GM12891 (cell line): ENCODE data around the gene CTTN.

ENCODE experiments used
- DNase-seq: peaks from one replicate; pipeline ENCODE4 v3.0.0; 2011; ENCODE audit warnings: low spot score; ENCODE audit not compliant: insufficient read length
- FAIRE-seq: peaks from 2 replicates; lab custom pipeline; 2011; peaks lifted over from hg19 to GRCh38; lab: Jason Lieb, UNC
- PAX5 ChIP-seq: IDR thresholded peaks from 2 replicates; pipeline ENCODE4 v1.6.1; 2011; ENCODE audit warnings: low read length, moderate library complexity, mild to moderate bottlenecking; ENCODE audit not compliant: insufficient read depth, severe bottlenecking
- POLR2A ChIP-seq: IDR thresholded peaks from 2 replicates; pipeline ENCODE4 v1.6.1; 2011; ENCODE audit warnings: low read depth, low read length, control low read depth
- POLR2AphosphoS5 ChIP-seq: IDR thresholded peaks from 2 replicates; pipeline ENCODE4 v1.6.1; 2011; ENCODE audit warnings: low read depth, low read length, control low read depth
- POU2F2 ChIP-seq: IDR thresholded peaks from 2 replicates; pipeline ENCODE4 v1.6.1; 2011; ENCODE audit warnings: low read depth, mild to moderate bottlenecking, control low read depth, low read length, moderate library complexity
- SPI1 ChIP-seq: IDR thresholded peaks from 2 replicates; pipeline ENCODE4 v1.6.1; 2011; ENCODE audit warnings: low read depth, low read length, control low read depth
- TAF1 ChIP-seq: IDR thresholded peaks from 2 replicates; pipeline ENCODE4 v1.6.1; 2011; ENCODE audit warnings: low read depth, low read length, control low read depth

The CTTN gene

GRCh38 chr11:70394211-70394950, 3.9 kb upstream of the CTTN start:
- FAIRE-seq (no peak), DNase-seq (no peak)
- TF ChIP-seq SPI1, result no peak

- TF ChIP-seq POLR2AphosphoS5, result no peak
- TF ChIP-seq POLR2A, result no peak
- TF ChIP-seq PAX5, result no peak
- TF ChIP-seq TAF1, result no peak
- TF ChIP-seq POU2F2, result no peak
- no peak for TF ChIP-seq SPI1
- FAIRE-seq, result no peak
- DNase-seq, result no peak
Measured at GRCh38 chr11:70397336-70397982, 870 bp upstream of the CTTN start.

GRCh38 chr11:70398834-70399680, 728 bp downstream of the CTTN start:
- peak; percentile 57 for FAIRE-seq
- peak; percentile 66 for DNase-seq
- TF ChIP-seq POLR2AphosphoS5, result no peak
- TF ChIP-seq TAF1, result no peak
- no peak for TF ChIP-seq POU2F2
- TF ChIP-seq POLR2A, result no peak
- no peak for TF ChIP-seq SPI1
- TF ChIP-seq PAX5, result no peak

GRCh38 chr11:70399681-70400112, 1.4 kb downstream of the CTTN start:
- TF ChIP-seq PAX5 (no peak), POLR2A (no peak)
- DNase-seq (no peak), FAIRE-seq (no peak)

- DNase-seq (no peak), FAIRE-seq (peak; percentile 26)
- TF ChIP-seq POLR2A (no peak), POLR2AphosphoS5 (no peak), TAF1 (no peak)
Measured at GRCh38 chr11:70400643-70401042, 2.3 kb downstream of the CTTN start.

GRCh38 chr11:70402016-70402415, 3.7 kb downstream of the CTTN start:
- no peak for TF ChIP-seq POLR2A
- TF ChIP-seq POU2F2, result no peak
- TF ChIP-seq POLR2AphosphoS5, result no peak
- no peak for TF ChIP-seq SPI1
- no peak for TF ChIP-seq PAX5
- TF ChIP-seq TAF1, result no peak
- FAIRE-seq, result peak; percentile 72
- no peak for DNase-seq

- FAIRE-seq (no peak), DNase-seq (no peak)
- TF ChIP-seq TAF1, result no peak
- no peak for TF ChIP-seq POU2F2
- TF ChIP-seq SPI1, result peak; percentile 24; the same call in 1 of the 2 replicates
Measured at GRCh38 chr11:70402685-70403084, 4.4 kb downstream of the CTTN start.

- DNase-seq (no peak), FAIRE-seq (no peak)
- TF ChIP-seq POLR2AphosphoS5, result no peak
- no peak for TF ChIP-seq PAX5
- no peak for TF ChIP-seq TAF1
- no peak for TF ChIP-seq POLR2A
- TF ChIP-seq SPI1, result no peak
- no peak for TF ChIP-seq POU2F2
Measured at GRCh38 chr11:70404244-70404643, 5.9 kb downstream of the CTTN start.

- DNase-seq (no peak), FAIRE-seq (no peak)
- TF ChIP-seq TAF1, result no peak
- TF ChIP-seq POLR2A, result no peak
- no peak for TF ChIP-seq PAX5
- no peak for TF ChIP-seq POLR2AphosphoS5
- no peak for TF ChIP-seq SPI1
- no peak for TF ChIP-seq POU2F2
Measured at GRCh38 chr11:70405679-70406395, 7.5 kb downstream of the CTTN start.

GRCh38 chr11:70407121-70407520, 8.8 kb downstream of the CTTN start:
- FAIRE-seq, result no peak
- TF ChIP-seq TAF1, result no peak
- no peak for TF ChIP-seq POU2F2
- no peak for TF ChIP-seq SPI1
- TF ChIP-seq POLR2A, result no peak
- TF ChIP-seq PAX5, result no peak
- TF ChIP-seq POLR2AphosphoS5, result no peak
- no peak for DNase-seq
